Panc1 (cell line): ENCODE data around the gene FBRSL1. TPM values are rescaled to one million over a fixed set of nuclear protein-coding genes. Genes with fewer than 3 reads are reported as not detected.

ENCODE experiments used
- ATAC-seq: fragments of 200-7000 bp; cut with Tn5 transposase; 2 replicates; pipeline ENCODE4 v1.9.1; 2020; ENCODE audit warnings: mild to moderate bottlenecking, moderate library complexity
- BruUV-seq: library from RNA; stranded (reverse); fragments of 400-500 nt; replicated peaks from 2 replicates; lab custom pipeline; 2021; lab: Mats Ljungman, UMichigan
- CTCF ChIA-PET: fragments of 300-600 bp; sonication (Branson Sonifier 250); formaldehyde crosslinking; loops from one replicate; lab custom pipeline; 2022; ENCODE audit warnings: antibody characterized with exemption; lab: Charles Lee
- POLR2A ChIA-PET: fragments of 300-600 bp; sonication (Branson Sonifier 250); formaldehyde crosslinking; loops from one replicate; lab custom pipeline; 2022; ENCODE audit warnings: antibody characterized with exemption; lab: Charles Lee
- DNase-seq: peaks from one replicate; pipeline ENCODE4 v3.0.0-alpha.2; 2010; ENCODE audit warnings: low read depth, low spot score
- H3K27ac ChIP-seq: 2 replicates; pipeline ENCODE4 v1.5.1; 2011; ENCODE audit warnings: mild to moderate bottlenecking, low read length, inconsistent platforms
- H3K27me3 ChIP-seq: fragments of 200-500 bp; sonication (Bioruptor generic); 2 replicates; pipeline ENCODE4 v1.6.0; 2014; ENCODE audit warnings: low read length, inconsistent platforms; ENCODE audit not compliant: control insufficient read depth, insufficient read depth
- H3K36me3 ChIP-seq: fragments of 200-500 bp; sonication (Bioruptor generic); 2 replicates; pipeline ENCODE4 v1.5.1; 2014; ENCODE audit warnings: inconsistent platforms, mild to moderate bottlenecking, low read length, moderate library complexity; ENCODE audit not compliant: control insufficient read depth, insufficient read depth
- H3K4me1 ChIP-seq: 2 replicates; pipeline ENCODE4 v1.5.1; 2011; ENCODE audit warnings: inconsistent platforms, mild to moderate bottlenecking, low read length, moderate library complexity; ENCODE audit not compliant: control insufficient read depth, insufficient read depth
- H3K4me3 ChIP-seq, 2 experiments: 2 replicates each; pipeline ENCODE4 v1.5.1; 2011 to 2012; ENCODE audit warnings: low read depth in 2 of 2, low read length in 2 of 2, mild to moderate bottlenecking in 2 of 2, inconsistent platforms in 1 of 2, moderate library complexity in 1 of 2
- H3K9me3 ChIP-seq: fragments of 200-500 bp; sonication (Bioruptor generic); 2 replicates; pipeline ENCODE4 v1.5.1; 2014; ENCODE audit warnings: low read depth, mild to moderate bottlenecking, inconsistent platforms, low read length, moderate library complexity; ENCODE audit not compliant: control insufficient read depth, insufficient read depth
- CTCF ChIP-seq: fragments of 450-650 bp; IDR thresholded peaks from 2 replicates; pipeline ENCODE4 v1.5.1; 2017; ENCODE audit warnings: mild to moderate bottlenecking
- POLR2AphosphoS5 ChIP-seq: IDR thresholded peaks from 2 replicates; pipeline ENCODE4 v1.6.1; 2012; ENCODE audit warnings: mild to moderate bottlenecking, low read depth, low read length, moderate library complexity
- REST ChIP-seq, 2 experiments: IDR thresholded peaks; 2 replicates each; pipeline ENCODE4 v1.6.1; 2011 to 2012; ENCODE audit warnings: low read depth in 2 of 2, control low read depth in 1 of 2, low read length in 1 of 2, mild to moderate bottlenecking in 1 of 2, moderate library complexity in 1 of 2; ENCODE audit not compliant: insufficient read depth in 1 of 2
- SIN3A ChIP-seq: IDR thresholded peaks from 2 replicates; pipeline ENCODE4 v1.6.1; 2012; ENCODE audit warnings: low read depth, mild to moderate bottlenecking, low read length, moderate library complexity, borderline replicate concordance; ENCODE audit not compliant: insufficient read depth
- TCF7L2 ChIP-seq: IDR thresholded peaks from 2 replicates; pipeline ENCODE4 v1.6.1; 2011; ENCODE audit warnings: mild to moderate bottlenecking, low read depth, low read length, inconsistent platforms
- in situ Hi-C: cut with HindIII; loops from 2 replicates; pipeline ENCODE4 v1.10.0; 2016; ENCODE audit warnings: low sequenced_read_pairs, low pct_unique_long_range_greater_than_20kb
- intact Hi-C: fragments of 100-400 bp; cut with micrococcal nuclease; formaldehyde crosslinking; loops from one replicate; pipeline ENCODE4 v1.10.0; 2022; ENCODE audit not compliant: unreplicated experiment
- total RNA-seq: library from RNA; stranded (reverse); gene quantifications from one replicate; pipeline ENCODE4 v1.2.1, GENCODE V29; 2021; ENCODE audit not compliant: unreplicated experiment

Gene FBRSL1
- total RNA-seq, 1 experiment from 2014 or later: 104 TPM

GRCh38 chr12:132506328-132507160, 16.6 kb downstream of the FBRSL1 start:
- H3K36me3 ChIP-seq: no peaks in the 10 kb centered on the region
- TF ChIP-seq REST (IDR thresholded peaks at IDR 0.05; ENCODE audit: insufficient read depth in 1 of 2, low read depth in 2 of 2, low read length in 1 of 2): no peak
- no peak for TF ChIP-seq POLR2AphosphoS5
- no peak for TF ChIP-seq SIN3A
- TF ChIP-seq CTCF: no peak
- TF ChIP-seq TCF7L2: no peak; the same call in 1 of the 2 replicates
- no TSS peak for BruUV-seq
- intact Hi-C loops (no loop called here), in situ Hi-C loops (no loop called here)
- peak overlapping the region; percentile 54 for H3K27ac ChIP-seq
- H3K9me3 ChIP-seq: no peaks in the 10 kb centered on the region
- H3K4me3 ChIP-seq: no peak overlapping the region
- POLR2A ChIA-PET: no interaction called here
- ATAC-seq (peak; percentile 63), DNase-seq (no peak)
- CTCF ChIA-PET: interaction anchor here (0.6 kb wide), 1 partner anchor 127 kb away, joined by 12 read pairs; no protein-coding TSS in a partner anchor
- H3K4me1 ChIP-seq: peaks cover 44% of the 10 kb centered on the region
- no peaks in the 10 kb centered on the region for H3K27me3 ChIP-seq

GRCh38 chr12:132507161-132507538, 17.2 kb downstream of the FBRSL1 start:
- H3K27ac ChIP-seq: no peak overlapping the region
- ATAC-seq: no peak

More at GRCh38 chr12:132507161-132507538, 17.2 kb downstream of the FBRSL1 start:
- TF ChIP-seq TCF7L2 (no peak), CTCF (no peak), POLR2AphosphoS5 (no peak), REST (IDR thresholded peaks at IDR 0.05; ENCODE audit: insufficient read depth in 1 of 2, low read depth in 2 of 2, low read length in 1 of 2) (no peak), SIN3A (no peak)
- intact Hi-C loops (no loop called here), in situ Hi-C loops (no loop called here)
- ChIA-PET POLR2A (no interaction called here), CTCF (interaction anchor here (0.6 kb wide), 1 partner anchor 127 kb away, joined by 12 read pairs; no protein-coding TSS in a partner anchor)
- Histone ChIP-seq H3K27me3 (no peaks in the 10 kb centered on the region), H3K36me3 (no peaks in the 10 kb centered on the region), H3K4me1 (peaks cover 40% of the 10 kb centered on the region), H3K4me3 (no peak overlapping the region), H3K9me3 (no peaks in the 10 kb centered on the region)
- BruUV-seq: no TSS peak
- DNase-seq: no peak
